ENCODE measurements around the gene SUSD4.

Gene SUSD4

GRCh38 chr1:223358826-223359225 is 5.2 kb downstream of the SUSD4 start:
- no peak for DNase-seq

GRCh38 chr1:223355699-223356098 is 8.3 kb downstream of the SUSD4 start:
- DNase-seq: no peak

- no peak for DNase-seq
Observed at GRCh38 chr1:223353939-223354338, 10.0 kb downstream of the SUSD4 start.

- DNase-seq: no peak
Observed at GRCh38 chr1:223352944-223353343, 11.0 kb downstream of the SUSD4 start.

GRCh38 chr1:223350361-223350908 is 13.5 kb downstream of the SUSD4 start:
- no peak for DNase-seq

- DNase-seq: no peak
Observed at GRCh38 chr1:223349241-223349640, 14.7 kb downstream of the SUSD4 start.

- DNase-seq: no peak
Observed at GRCh38 chr1:223348439-223348838, 15.5 kb downstream of the SUSD4 start.

- no peak for DNase-seq
Observed at GRCh38 chr1:223347583-223347982, 16.4 kb downstream of the SUSD4 start.

GRCh38 chr1:223346311-223346710 is 17.7 kb downstream of the SUSD4 start:
- DNase-seq: no peak

- DNase-seq: no peak
Observed at GRCh38 chr1:223345720-223346119, 18.3 kb downstream of the SUSD4 start.

- DNase-seq: no peak
Observed at GRCh38 chr1:223344491-223344890, 19.5 kb downstream of the SUSD4 start.

GRCh38 chr1:223343692-223344091 is 20.3 kb downstream of the SUSD4 start:
- no peak for DNase-seq

- DNase-seq: no peak
Observed at GRCh38 chr1:223341121-223341520, 22.9 kb downstream of the SUSD4 start.

- no peak for DNase-seq
Observed at GRCh38 chr1:223340637-223341036, 23.3 kb downstream of the SUSD4 start.

- no peak for DNase-seq
Observed at GRCh38 chr1:223339861-223340260, 24.1 kb downstream of the SUSD4 start.

GRCh38 chr1:223338811-223339746 is 24.9 kb downstream of the SUSD4 start:
- no peak for DNase-seq

- DNase-seq: no peak
Observed at GRCh38 chr1:223337174-223337869, 26.7 kb downstream of the SUSD4 start.

- no peak for DNase-seq
Observed at GRCh38 chr1:223334156-223334555, 29.8 kb downstream of the SUSD4 start.

- DNase-seq: no peak
Observed at GRCh38 chr1:223332997-223333396, 31.0 kb downstream of the SUSD4 start.

GRCh38 chr1:223331929-223332328 is 32.0 kb downstream of the SUSD4 start:
- DNase-seq: no peak

GRCh38 chr1:223331301-223331700 is 32.7 kb downstream of the SUSD4 start:
- DNase-seq: no peak

- DNase-seq: no peak
Observed at GRCh38 chr1:223330466-223330865, 33.5 kb downstream of the SUSD4 start.

GRCh38 chr1:223329664-223330415 is 34.1 kb downstream of the SUSD4 start:
- DNase-seq: no peak

All from NCI-H146 (cell line).